ENCODE results near the gene C11orf58.

The C11orf58 gene

GRCh38 chr11:16772141-16772512 lies 33.7 kb downstream of the C11orf58 start:
- TF ChIP-seq EGR1 (IDR thresholded peaks at IDR 0.05), result no peak
- TF ChIP-seq RAD21 (IDR thresholded peaks at IDR 0.05; ENCODE audit: low read depth), result no peak
- no peak for TF ChIP-seq TEAD4 (IDR thresholded peaks at IDR 0.05)
- TF ChIP-seq ZBTB7A (IDR thresholded peaks at IDR 0.05; ENCODE audit: low read depth), result no peak

GRCh38 chr11:16773981-16774935 lies 35.8 kb downstream of the C11orf58 start:
- TF ChIP-seq CREB1 (IDR thresholded peaks at IDR 0.05; ENCODE audit: low read depth) (no peak), FOXM1 (IDR thresholded peaks at IDR 0.05; ENCODE audit: borderline replicate concordance, low read depth) (no peak), USF1 (IDR thresholded peaks at IDR 0.05) (no peak), ZBTB7A (IDR thresholded peaks at IDR 0.05; ENCODE audit: low read depth) (no peak), EGR1 (IDR thresholded peaks at IDR 0.05) (no peak), YY1 (IDR thresholded peaks at IDR 0.05; ENCODE audit: low read depth) (no peak), MAX (IDR thresholded peaks at IDR 0.05) (no peak), RAD21 (IDR thresholded peaks at IDR 0.05; ENCODE audit: low read depth) (no peak), TEAD4 (IDR thresholded peaks at IDR 0.05) (no peak), TCF12 (IDR thresholded peaks at IDR 0.05; ENCODE audit: low read depth) (no peak), REST (IDR thresholded peaks at IDR 0.05; ENCODE audit: low read depth) (no peak), NFIC (IDR thresholded peaks at IDR 0.05) (no peak), CEBPB (IDR thresholded peaks at IDR 0.05) (no peak), TAF1 (IDR thresholded peaks at IDR 0.05; ENCODE audit: low read depth) (no peak), EP300 (IDR thresholded peaks at IDR 0.05; ENCODE audit: borderline replicate concordance) (no peak)

- no peak for TF ChIP-seq MAX (IDR thresholded peaks at IDR 0.05)
- no peak for TF ChIP-seq RAD21 (IDR thresholded peaks at IDR 0.05; ENCODE audit: low read depth)
- TF ChIP-seq TEAD4 (IDR thresholded peaks at IDR 0.05), result no peak
- no peak for TF ChIP-seq TAF1 (IDR thresholded peaks at IDR 0.05; ENCODE audit: low read depth)
- no peak for TF ChIP-seq REST (IDR thresholded peaks at IDR 0.05; ENCODE audit: low read depth)
- TF ChIP-seq FOXM1 (IDR thresholded peaks at IDR 0.05; ENCODE audit: borderline replicate concordance, low read depth), result no peak
- TF ChIP-seq CREB1 (IDR thresholded peaks at IDR 0.05; ENCODE audit: low read depth), result no peak
- no peak for TF ChIP-seq NFIC (IDR thresholded peaks at IDR 0.05)
- no peak for TF ChIP-seq EP300 (IDR thresholded peaks at IDR 0.05; ENCODE audit: borderline replicate concordance)
- TF ChIP-seq TCF12 (IDR thresholded peaks at IDR 0.05; ENCODE audit: low read depth), result no peak
- no peak for TF ChIP-seq YY1 (IDR thresholded peaks at IDR 0.05; ENCODE audit: low read depth)
- TF ChIP-seq EGR1 (IDR thresholded peaks at IDR 0.05), result no peak
- no peak for TF ChIP-seq USF1 (IDR thresholded peaks at IDR 0.05)
Measured at GRCh38 chr11:16774936-16775613, 36.6 kb downstream of the C11orf58 start.

- TF ChIP-seq CREB1 (IDR thresholded peaks at IDR 0.05; ENCODE audit: low read depth) (no peak), REST (IDR thresholded peaks at IDR 0.05; ENCODE audit: low read depth) (no peak), NFIC (IDR thresholded peaks at IDR 0.05) (no peak), CEBPB (IDR thresholded peaks at IDR 0.05) (no peak), MAX (IDR thresholded peaks at IDR 0.05) (no peak), EP300 (IDR thresholded peaks at IDR 0.05; ENCODE audit: borderline replicate concordance) (no peak), EGR1 (IDR thresholded peaks at IDR 0.05) (no peak), ZBTB7A (IDR thresholded peaks at IDR 0.05; ENCODE audit: low read depth) (no peak)
Measured at GRCh38 chr11:16775614-16776283, 37.3 kb downstream of the C11orf58 start.
